ENCODE measurements around the gene PNKD.
A peak's percentile ranks its signal among the peaks of the same experiment; 100 is the strongest.

The PNKD gene

DNA sequence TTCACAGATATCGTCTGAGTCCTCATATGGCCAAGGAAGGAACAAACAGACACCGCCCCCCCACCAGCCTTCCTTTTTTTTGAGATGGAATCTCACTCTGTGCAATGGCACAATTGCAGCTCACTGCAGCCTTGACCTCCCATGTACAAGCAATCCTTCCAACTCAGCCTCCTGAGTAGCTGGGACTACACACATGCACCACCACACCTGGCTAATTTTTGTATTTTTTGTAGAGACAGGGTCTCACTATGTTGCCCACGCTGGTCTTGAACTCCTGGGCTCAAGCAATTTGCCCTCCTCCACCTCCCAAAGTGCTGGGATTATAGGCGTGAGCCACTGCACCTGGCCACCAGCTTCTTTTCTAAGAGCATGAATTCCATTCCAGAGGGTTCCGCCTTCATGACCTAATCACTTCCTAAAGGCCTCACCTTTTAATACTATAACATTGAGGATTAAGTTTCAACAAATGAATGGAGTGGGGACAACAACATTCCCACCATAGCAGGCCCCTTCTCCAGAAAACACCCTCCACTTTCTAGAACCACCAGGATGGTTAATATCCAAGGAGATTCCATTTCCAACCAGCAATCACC lies 24.2 kb downstream of the PNKD start:
- TF ChIP-seq CREB1 (IDR thresholded peaks at IDR 0.05; ENCODE audit: low read depth): no peak
- TF ChIP-seq EGR1 (IDR thresholded peaks at IDR 0.05): no peak
- no peak for TF ChIP-seq FOXM1 (IDR thresholded peaks at IDR 0.05; ENCODE audit: borderline replicate concordance, low read depth)
- TF ChIP-seq YY1 (IDR thresholded peaks at IDR 0.05; ENCODE audit: low read depth): no peak
- no peak for TF ChIP-seq EP300 (IDR thresholded peaks at IDR 0.05; ENCODE audit: borderline replicate concordance)
- TF ChIP-seq NFIC (IDR thresholded peaks at IDR 0.05): no peak
- no peak for TF ChIP-seq REST (IDR thresholded peaks at IDR 0.05; ENCODE audit: low read depth)
- no peak for TF ChIP-seq TEAD4 (IDR thresholded peaks at IDR 0.05)
- no peak for TF ChIP-seq RAD21 (IDR thresholded peaks at IDR 0.05; ENCODE audit: low read depth)
- no peak for TF ChIP-seq TCF12 (IDR thresholded peaks at IDR 0.05; ENCODE audit: low read depth)
- TF ChIP-seq, protein P1, sequence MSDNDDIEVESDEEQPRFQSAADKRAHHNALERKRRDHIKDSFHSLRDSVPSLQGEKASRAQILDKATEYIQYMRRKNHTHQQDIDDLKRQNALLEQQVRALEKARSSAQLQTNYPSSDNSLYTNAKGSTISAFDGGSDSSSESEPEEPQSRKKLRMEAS (IDR thresholded peaks at IDR 0.05): no peak
- TF ChIP-seq CEBPB (IDR thresholded peaks at IDR 0.05): no peak
- TF ChIP-seq USF1 (IDR thresholded peaks at IDR 0.05): no peak
- no peak for TF ChIP-seq TAF1 (IDR thresholded peaks at IDR 0.05; ENCODE audit: low read depth)
- TF ChIP-seq ZBTB7A (IDR thresholded peaks at IDR 0.05; ENCODE audit: low read depth): no peak

DNA sequence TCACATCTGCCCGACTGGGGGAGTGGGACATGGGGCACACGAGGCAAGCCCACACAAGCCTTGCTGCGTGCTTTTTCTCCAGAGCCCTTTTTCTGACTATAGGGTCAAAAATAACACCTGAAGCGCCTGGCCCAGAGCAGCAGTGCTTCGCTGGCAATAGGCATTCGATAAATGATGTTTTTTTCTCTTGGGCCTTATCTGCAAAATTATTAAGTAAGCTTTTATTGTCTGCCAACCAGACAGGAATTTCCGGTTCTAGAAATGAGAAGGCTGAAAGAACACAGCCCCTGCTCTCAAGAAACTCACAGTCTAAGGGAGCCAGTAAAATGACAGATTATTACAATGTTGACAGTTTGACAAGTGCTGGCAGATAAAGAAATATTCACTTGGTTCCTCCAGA lies 24.7 kb downstream of the PNKD start:
- TF ChIP-seq EGR1 (IDR thresholded peaks at IDR 0.05) (no peak), TAF1 (IDR thresholded peaks at IDR 0.05; ENCODE audit: low read depth) (no peak), EP300 (IDR thresholded peaks at IDR 0.05; ENCODE audit: borderline replicate concordance) (no peak), ZBTB7A (IDR thresholded peaks at IDR 0.05; ENCODE audit: low read depth) (no peak), FOXM1 (IDR thresholded peaks at IDR 0.05; ENCODE audit: borderline replicate concordance, low read depth) (no peak), RAD21 (IDR thresholded peaks at IDR 0.05; ENCODE audit: low read depth) (no peak), TCF12 (IDR thresholded peaks at IDR 0.05; ENCODE audit: low read depth) (0 out of 2 replicates have a peak, but pooled peaks have one; percentile 21)
- TF ChIP-seq, protein P1 (IDR thresholded peaks at IDR 0.05): peak; percentile 31; the same call in 1 of the 2 replicates

DNA sequence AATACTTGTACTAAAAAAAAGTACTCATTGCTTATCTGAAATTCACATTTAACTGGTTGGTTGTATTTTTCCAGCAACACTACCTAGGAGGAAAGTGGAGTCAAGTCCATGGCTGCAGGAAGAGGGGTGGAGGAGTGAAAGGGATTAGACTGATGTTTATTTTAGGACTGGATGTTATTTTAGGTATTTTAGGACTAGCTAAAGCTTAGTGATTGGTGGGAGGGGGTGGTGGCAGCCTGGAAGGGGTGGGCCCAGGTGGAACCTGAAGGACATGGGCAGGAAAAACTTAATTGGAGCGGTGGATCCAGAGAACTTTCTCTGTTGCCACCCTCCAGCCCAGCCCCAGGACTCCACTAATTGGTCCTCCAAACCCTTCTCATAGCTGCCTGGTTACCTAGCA lies 25.9 kb downstream of the PNKD start:
- TF ChIP-seq FOXM1 (IDR thresholded peaks at IDR 0.05; ENCODE audit: borderline replicate concordance, low read depth): no peak
- TF ChIP-seq ZBTB7A (IDR thresholded peaks at IDR 0.05; ENCODE audit: low read depth): no peak
- TF ChIP-seq TEAD4 (IDR thresholded peaks at IDR 0.05): no peak
- no peak for TF ChIP-seq NFIC (IDR thresholded peaks at IDR 0.05)
- TF ChIP-seq, protein P1 (IDR thresholded peaks at IDR 0.05): no peak
- no peak for TF ChIP-seq YY1 (IDR thresholded peaks at IDR 0.05; ENCODE audit: low read depth)
- no peak for TF ChIP-seq RAD21 (IDR thresholded peaks at IDR 0.05; ENCODE audit: low read depth)
- TF ChIP-seq EP300 (IDR thresholded peaks at IDR 0.05; ENCODE audit: borderline replicate concordance): no peak
- TF ChIP-seq TCF12 (IDR thresholded peaks at IDR 0.05; ENCODE audit: low read depth): no peak
- no peak for TF ChIP-seq USF1 (IDR thresholded peaks at IDR 0.05)
- no peak for TF ChIP-seq CREB1 (IDR thresholded peaks at IDR 0.05; ENCODE audit: low read depth)
- TF ChIP-seq REST (IDR thresholded peaks at IDR 0.05; ENCODE audit: low read depth): no peak
- no peak for TF ChIP-seq EGR1 (IDR thresholded peaks at IDR 0.05)

DNA sequence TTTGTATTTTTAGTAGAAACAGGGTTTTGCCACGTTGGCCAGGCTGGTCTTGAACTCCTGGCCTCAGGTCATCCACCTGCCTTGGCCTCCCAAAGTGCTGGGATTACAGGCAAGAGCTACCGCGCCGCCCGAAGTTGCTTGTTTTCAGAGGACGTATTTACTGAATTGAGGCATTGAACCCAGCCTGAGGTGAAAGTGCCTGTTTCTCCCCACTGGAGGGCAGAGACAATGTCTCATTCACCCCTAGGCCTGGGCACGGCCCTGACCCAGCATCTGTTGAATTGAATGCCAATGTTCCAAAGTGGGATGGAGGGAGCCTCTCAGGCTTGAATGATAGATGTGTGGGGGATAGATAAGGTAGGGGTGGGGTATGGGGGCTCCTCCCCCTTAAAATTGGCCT lies 26.5 kb downstream of the PNKD start:
- TF ChIP-seq RAD21 (IDR thresholded peaks at IDR 0.05; ENCODE audit: low read depth): no peak
- no peak for TF ChIP-seq EP300 (IDR thresholded peaks at IDR 0.05; ENCODE audit: borderline replicate concordance)
- no peak for TF ChIP-seq CEBPB (IDR thresholded peaks at IDR 0.05)
- no peak for TF ChIP-seq ZBTB7A (IDR thresholded peaks at IDR 0.05; ENCODE audit: low read depth)
- TF ChIP-seq TEAD4 (IDR thresholded peaks at IDR 0.05): no peak
- no peak for TF ChIP-seq TAF1 (IDR thresholded peaks at IDR 0.05; ENCODE audit: low read depth)
- no peak for TF ChIP-seq TCF12 (IDR thresholded peaks at IDR 0.05; ENCODE audit: low read depth)

DNA sequence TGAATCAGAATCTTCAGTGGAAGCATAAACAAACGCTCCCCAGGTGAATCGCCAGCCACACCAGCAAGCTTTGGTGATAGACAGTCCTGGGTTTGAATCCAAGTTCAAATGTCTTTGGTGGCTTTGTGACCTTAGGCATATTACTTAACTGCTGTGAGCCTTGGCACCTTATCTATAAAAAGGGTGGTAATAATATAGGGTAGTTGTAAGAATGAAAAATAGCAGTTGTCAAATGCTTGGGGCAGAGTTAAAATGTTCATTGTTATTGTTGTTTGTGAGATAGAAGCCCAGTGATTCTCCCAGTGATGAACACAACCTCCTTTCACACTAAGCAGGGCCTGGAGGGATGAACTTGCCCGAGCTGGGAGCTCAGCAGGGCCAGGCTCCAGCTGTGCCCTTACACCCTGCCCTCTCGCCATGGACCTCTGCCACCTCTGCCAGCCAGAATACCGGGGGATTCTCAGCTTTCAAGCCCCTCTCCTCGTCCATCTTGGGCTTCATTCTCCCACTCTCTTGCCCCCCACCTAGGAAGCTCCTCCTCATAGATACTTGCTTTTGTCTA lies 28.1 kb downstream of the PNKD start:
- no peak for TF ChIP-seq TCF12 (IDR thresholded peaks at IDR 0.05; ENCODE audit: low read depth)
- TF ChIP-seq EGR1 (IDR thresholded peaks at IDR 0.05): no peak
- TF ChIP-seq, protein P1 (IDR thresholded peaks at IDR 0.05): no peak
- no peak for TF ChIP-seq CREB1 (IDR thresholded peaks at IDR 0.05; ENCODE audit: low read depth)
- no peak for TF ChIP-seq REST (IDR thresholded peaks at IDR 0.05; ENCODE audit: low read depth)
- no peak for TF ChIP-seq EP300 (IDR thresholded peaks at IDR 0.05; ENCODE audit: borderline replicate concordance)
- TF ChIP-seq CEBPB (IDR thresholded peaks at IDR 0.05): no peak
- TF ChIP-seq USF1 (IDR thresholded peaks at IDR 0.05): no peak
- TF ChIP-seq RAD21 (IDR thresholded peaks at IDR 0.05; ENCODE audit: low read depth): no peak
- no peak for TF ChIP-seq NFIC (IDR thresholded peaks at IDR 0.05)
- TF ChIP-seq FOXM1 (IDR thresholded peaks at IDR 0.05; ENCODE audit: borderline replicate concordance, low read depth): no peak
